ENCODE results near the gene C2orf92. TPM values are rescaled to one million over a fixed set of nuclear protein-coding genes. Genes with fewer than 3 reads are reported as not detected.
A peak's percentile ranks its signal among the peaks of the same experiment; 100 is the strongest.

C2orf92 gene
- total RNA-seq, 2 donors from 2014 or later, result 4.6 to 5.0 TPM

GRCh38 chr2:97645695-97646629, 23.6 kb upstream of the C2orf92 start, which contains the start of gene COX5B:
TSS of gene COX5B (plus strand) at chr2:97646062. CDS start at chr2:97646087, 25 bp downstream.
- Histone ChIP-seq H3K4me1 (peaks cover 6% of the 10 kb centered on the region), H3K36me3 (no peaks in the 10 kb centered on the region), H3K9me3 (no peaks in the 10 kb centered on the region), H3K4me3 (peak within 1 kb of the TSS; percentile 89), H3K27me3 (no peaks in the 10 kb centered on the region), H3K27ac (peak within 1 kb of the TSS; percentile 94), H3K9ac (ENCODE audit: low read depth in 2 of 2, low read length in 2 of 2) (peak within 1 kb of the TSS; percentile 96 to 100)
- intact Hi-C loops (cut with DNase I), result loop anchor here (2.0 kb wide), 1 partner anchor 17 kb away; no protein-coding TSS in a partner anchor
- DNase-seq, result peak; percentile 99
- TF ChIP-seq CTCF (IDR thresholded peaks at IDR 0.05), result no peak

GRCh38 chr2:97646977-97647376, 22.5 kb upstream of the C2orf92 start:
- intact Hi-C loops (cut with DNase I), result no loop called here
- Histone ChIP-seq H3K36me3 (no peaks in the 10 kb centered on the region), H3K27ac (peak overlapping the region; percentile 94), H3K4me3 (peak overlapping the region; percentile 89), H3K27me3 (no peaks in the 10 kb centered on the region), H3K9ac (ENCODE audit: low read depth in 2 of 2, low read length in 2 of 2) (peak overlapping the region in 1 of 2 donors; percentile 3), H3K4me1 (peaks cover 6% of the 10 kb centered on the region), H3K9me3 (no peaks in the 10 kb centered on the region)
- no peak for DNase-seq
- no peak for TF ChIP-seq CTCF (IDR thresholded peaks at IDR 0.05)

- no peak for TF ChIP-seq CTCF (IDR thresholded peaks at IDR 0.05)
- no peaks in the 10 kb centered on the region for H3K27me3 ChIP-seq
- H3K9ac ChIP-seq (ENCODE audit: low read depth in 2 of 2, low read length in 2 of 2), result no peak overlapping the region
- H3K36me3 ChIP-seq, result no peaks in the 10 kb centered on the region
- intact Hi-C loops (cut with DNase I), result no loop called here
- H3K9me3 ChIP-seq, result no peaks in the 10 kb centered on the region
- H3K4me3 ChIP-seq, result no peak overlapping the region
- H3K27ac ChIP-seq, result peak overlapping the region; percentile 61
- no peak for DNase-seq
- H3K4me1 ChIP-seq, result peaks cover 6% of the 10 kb centered on the region
Measured at GRCh38 chr2:97651114-97651513, 18.4 kb upstream of the C2orf92 start.

- Histone ChIP-seq H3K9me3 (no peaks in the 10 kb centered on the region), H3K4me1 (peaks cover 3% of the 10 kb centered on the region), H3K9ac (ENCODE audit: low read depth in 2 of 2, low read length in 2 of 2) (no peak overlapping the region), H3K4me3 (no peak overlapping the region), H3K36me3 (peaks cover 10% of the 10 kb centered on the region), H3K27ac (no peak overlapping the region), H3K27me3 (no peaks in the 10 kb centered on the region)
- no peak for TF ChIP-seq CTCF (IDR thresholded peaks at IDR 0.05)
- intact Hi-C loops (cut with DNase I), result no loop called here
- no peak for DNase-seq
Measured at GRCh38 chr2:97653473-97653872, 16.0 kb upstream of the C2orf92 start.

- H3K27me3 ChIP-seq, result no peaks in the 10 kb centered on the region
- H3K36me3 ChIP-seq, result peaks cover 10% of the 10 kb centered on the region
- no peak for TF ChIP-seq CTCF (IDR thresholded peaks at IDR 0.05)
- no peaks in the 10 kb centered on the region for H3K9me3 ChIP-seq
- no peak overlapping the region for H3K4me3 ChIP-seq
- H3K27ac ChIP-seq, result no peak overlapping the region
- DNase-seq, result no peak
- H3K9ac ChIP-seq (ENCODE audit: low read depth in 2 of 2, low read length in 2 of 2), result no peak overlapping the region
- intact Hi-C loops (cut with DNase I), result no loop called here
- peaks cover 3% of the 10 kb centered on the region for H3K4me1 ChIP-seq
Measured at GRCh38 chr2:97653874-97654273, 15.6 kb upstream of the C2orf92 start.

Measured in colonic mucosa (tissue), 4 donors.